ENCODE data around the gene THBD.

Gene THBD

DNA sequence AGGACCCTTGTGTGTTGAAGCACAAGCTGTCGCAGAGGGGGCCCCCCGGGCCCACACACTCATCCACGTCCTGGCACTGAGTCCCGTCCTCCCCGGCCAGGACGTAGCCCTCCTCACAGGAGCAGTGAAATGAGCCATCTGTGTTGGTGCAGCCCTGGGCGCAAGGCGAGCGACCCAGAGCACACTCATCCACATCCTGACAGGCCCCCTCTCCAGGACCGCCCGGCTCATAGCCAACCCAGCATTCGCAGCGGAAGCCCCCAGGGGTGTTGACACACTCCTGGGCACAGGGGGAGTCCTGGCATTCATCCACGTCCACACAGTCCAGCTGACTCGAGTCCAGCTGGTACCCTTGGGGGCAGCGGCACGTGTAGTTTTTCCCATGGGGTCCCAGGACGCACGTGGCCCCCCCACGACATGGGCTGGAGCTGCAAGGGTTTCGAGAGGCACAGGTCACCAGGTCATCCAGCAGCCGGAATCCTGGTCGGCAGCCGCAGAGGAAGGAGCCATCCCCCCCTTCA lies 35.4 kb upstream of the THBD start:
- DNase-seq (ENCODE audit: low spot score), result no peak

DNA sequence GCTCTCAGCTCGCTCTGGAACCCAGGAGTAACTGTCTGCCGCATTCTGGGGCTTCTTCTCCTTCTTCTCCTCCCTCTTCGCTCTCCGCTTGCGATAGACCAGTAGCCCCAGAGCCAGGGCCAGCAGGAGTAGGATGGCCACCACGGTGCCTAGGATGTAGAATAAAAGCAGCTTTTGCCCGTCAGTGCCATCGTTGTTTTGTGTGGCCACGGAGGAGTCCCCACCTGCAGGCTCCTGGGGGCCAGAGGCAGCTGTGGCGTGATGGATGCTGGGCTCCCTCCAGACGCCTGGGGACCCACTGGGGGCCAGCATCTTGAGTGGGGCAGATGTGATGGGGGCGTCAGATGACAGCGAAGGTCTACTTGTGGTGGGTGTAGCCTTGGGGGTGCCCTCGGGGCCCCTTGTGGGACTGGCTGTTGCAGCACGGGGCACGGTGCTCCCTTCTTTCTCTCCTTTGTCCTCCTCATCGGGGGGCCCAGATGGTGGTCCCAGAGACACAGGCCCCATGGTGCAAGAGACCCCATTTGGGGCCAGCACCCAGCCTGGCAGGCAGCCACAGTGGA lies 34.9 kb upstream of the THBD start:
- DNase-seq (ENCODE audit: low spot score), result no peak

DNA sequence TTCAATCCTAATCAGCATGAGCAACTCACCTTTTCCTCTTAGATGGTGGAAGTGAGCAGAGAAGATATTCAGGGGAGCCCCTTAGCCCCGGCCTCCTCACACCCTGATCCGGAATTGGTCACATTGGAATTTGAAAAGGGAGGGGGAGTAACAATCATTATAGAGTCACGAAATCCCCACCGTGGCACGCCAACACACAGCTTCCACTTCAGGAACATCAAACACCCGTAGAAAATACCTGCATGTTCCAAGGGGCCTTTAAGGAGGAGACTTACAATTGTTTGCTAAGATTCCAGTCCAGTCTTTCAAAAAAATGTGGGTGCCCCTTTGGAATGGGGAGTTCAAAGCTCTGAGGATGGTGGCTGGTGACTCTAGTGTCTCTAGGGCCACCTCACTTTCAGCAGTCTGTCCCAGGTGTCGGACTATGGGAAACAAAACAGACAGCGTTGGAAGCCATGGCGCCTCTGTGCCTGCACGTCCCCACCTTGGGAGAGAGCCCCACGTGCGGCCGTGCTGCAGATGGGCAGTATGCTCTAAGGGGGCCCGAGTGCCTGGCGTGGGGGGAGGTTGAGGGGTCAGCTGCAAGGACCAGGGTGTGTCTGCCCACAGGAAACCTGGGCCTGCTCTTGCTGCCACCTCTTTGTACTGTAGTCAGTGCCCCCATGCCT lies 34.2 kb upstream of the THBD start:
- DNase-seq (ENCODE audit: low spot score), result no peak

DNA sequence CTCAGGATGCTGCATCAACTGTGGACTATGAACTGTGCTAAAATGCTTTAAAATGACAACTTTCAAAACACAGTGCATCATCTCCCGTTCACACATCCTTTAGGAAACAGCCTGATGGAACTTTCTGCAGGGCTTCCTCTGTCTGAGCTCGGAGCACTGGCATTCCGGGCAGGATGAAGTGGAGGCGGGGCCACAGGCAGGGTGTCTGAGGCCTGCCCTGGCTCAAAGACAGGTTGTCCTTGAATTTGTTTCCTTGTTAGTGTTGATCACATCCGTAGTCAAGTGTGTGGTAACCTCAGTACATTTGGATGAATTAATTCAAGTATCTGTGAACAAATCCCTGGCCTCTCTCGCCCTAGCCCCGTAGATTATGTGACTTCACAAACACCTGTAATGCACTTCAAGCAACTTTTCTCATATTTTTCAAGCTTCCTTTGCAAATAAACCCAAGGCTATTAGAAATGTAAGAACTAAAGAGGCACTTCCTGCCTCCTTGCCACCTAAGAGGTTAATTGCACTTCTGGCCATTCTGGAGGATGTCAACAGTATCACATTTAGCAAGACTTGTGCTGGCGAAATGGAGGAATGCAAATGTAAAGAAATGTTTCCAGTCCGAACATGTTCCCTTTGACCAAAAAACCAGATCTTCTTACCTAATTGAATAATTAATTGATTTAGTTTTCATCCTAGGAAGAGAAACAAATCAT lies 33.5 kb upstream of the THBD start:
- DNase-seq (ENCODE audit: low spot score), result no peak

GRCh38 chr20:23081263-23081819 lies 31.9 kb upstream of the THBD start:
- DNase-seq (ENCODE audit: low spot score), result no peak

DNA sequence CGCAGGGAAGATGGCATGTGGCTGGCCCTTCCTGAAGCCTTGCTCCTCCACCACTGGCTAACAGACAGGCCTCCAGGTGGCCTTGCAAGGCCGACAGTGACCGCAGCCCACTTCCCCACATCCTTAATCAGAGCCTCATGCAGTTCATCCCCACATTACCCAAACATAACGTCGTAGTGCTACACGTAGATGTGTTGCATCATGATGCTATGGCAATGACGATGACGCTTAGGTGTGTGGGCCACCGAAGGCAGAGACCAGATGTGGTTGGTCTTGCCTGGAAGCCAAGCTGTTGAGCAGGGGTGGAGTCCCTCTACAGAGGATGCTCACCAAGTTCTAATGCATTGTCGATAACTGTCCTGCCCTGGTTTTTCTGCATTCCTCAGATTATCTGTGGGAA lies 31.0 kb upstream of the THBD start:
- DNase-seq (ENCODE audit: low spot score), result no peak

- DNase-seq (ENCODE audit: low spot score), result no peak
Measured at GRCh38 chr20:23079926-23080325, 30.5 kb upstream of the THBD start.

GRCh38 chr20:23079016-23079351 lies 29.5 kb upstream of the THBD start:
- DNase-seq (ENCODE audit: low spot score), result no peak

DNA sequence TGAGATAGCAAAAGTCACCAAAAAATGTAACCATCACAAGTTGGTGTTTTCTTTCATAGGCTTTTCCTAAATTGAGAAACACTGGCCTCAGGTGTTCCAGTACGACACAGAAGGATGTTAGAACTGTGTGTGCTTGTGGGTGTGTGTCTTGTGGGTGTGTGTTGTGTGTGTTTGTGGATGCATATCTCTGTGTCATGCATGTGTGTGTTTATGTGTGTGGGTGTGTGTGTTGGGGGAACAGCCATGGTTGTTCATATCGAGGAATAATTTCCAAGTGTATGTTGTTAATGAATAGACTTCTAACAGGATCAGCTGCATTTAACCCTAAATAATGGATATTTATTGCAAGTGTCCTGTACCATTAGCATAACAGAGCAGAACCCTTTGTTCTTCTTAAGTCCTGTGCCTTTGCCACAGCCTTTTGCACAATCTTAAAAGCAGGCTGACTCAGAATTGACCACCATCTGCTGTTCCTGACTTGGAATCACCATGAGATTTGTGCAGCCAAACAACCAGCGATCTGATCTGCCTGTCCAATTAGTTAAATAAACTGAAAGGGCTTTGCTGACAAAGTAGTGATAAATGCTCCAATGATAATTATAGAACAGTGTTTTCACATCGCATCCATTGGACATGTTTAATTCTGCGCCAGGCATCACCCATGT lies 29.0 kb upstream of the THBD start:
- no peak for DNase-seq (ENCODE audit: low spot score)

DNA sequence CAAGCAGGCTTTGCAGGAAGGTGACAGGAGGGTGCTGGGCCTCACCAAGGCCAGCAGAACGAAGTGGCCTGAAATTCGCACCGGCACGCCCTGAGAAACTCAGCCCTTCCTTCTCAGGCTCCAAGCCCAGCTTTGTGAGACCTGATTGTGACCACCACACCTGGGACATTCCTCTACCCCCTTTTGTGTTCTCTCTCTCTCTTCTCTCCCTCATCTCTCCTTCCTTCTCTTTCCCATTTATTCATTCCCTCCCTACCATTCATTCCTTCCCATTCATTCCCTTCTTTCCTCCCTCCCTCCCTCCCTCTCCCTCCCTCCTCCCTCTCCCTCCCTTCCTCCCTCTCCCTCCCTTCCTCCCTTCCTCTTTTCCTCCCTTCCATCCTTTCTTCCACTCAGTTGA lies 27.8 kb upstream of the THBD start:
- no peak for DNase-seq (ENCODE audit: low spot score)

- DNase-seq (ENCODE audit: low spot score), result no peak
Measured at GRCh38 chr20:23074052-23074451, 24.6 kb upstream of the THBD start.

DNA sequence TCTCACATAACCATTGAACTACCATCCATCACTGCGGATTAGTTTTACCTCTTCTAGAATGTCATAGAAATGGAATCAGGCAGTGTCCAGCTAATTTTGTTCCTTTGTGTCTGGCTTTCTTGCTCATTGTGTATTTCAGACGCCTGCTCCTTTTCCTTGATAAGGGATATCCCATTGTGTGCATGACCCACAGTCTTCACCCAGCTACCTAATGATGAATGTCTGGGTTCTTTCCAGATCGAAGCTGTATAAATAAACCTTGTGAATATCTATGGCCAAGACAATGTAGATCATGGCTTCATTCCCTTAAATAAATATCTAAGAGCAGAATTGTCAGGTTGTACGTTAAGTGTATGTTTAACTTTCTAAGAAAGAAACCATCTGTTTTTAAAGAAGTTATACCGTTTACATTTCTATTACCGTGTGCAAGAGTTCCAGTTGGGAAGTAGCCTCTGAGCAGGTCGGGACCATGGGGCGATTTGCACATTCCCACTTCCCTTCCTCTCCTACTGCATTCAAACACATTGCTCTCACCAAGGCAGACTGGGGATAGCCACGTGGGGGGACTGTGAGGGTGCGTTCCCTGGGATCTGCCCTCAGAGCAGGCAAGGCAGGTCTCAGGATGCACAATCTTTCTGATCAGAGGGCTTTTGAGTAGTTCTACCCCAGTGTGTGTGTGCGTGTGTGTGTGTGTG lies 23.6 kb upstream of the THBD start:
- no peak for DNase-seq (ENCODE audit: low spot score)

DNA sequence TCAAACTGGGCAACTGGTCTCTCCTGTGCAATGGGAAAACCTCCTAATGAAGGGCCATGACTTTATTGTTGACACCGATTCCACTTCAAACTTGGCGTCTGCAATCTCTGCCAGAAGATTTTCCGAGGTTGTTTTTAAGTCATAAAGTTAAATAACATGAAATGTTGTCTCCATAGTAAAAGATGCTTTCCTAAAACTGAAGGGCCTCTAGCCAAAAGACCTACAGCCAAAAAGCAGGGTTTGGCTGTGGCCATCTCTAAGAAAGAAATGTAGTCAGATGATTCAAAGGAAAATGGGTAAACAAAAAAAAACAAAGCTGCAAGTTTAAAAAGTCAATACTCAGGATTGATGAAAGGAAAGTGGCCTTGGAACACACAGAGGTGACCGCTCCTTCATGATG lies 22.5 kb upstream of the THBD start:
- no peak for DNase-seq (ENCODE audit: low spot score)

DNA sequence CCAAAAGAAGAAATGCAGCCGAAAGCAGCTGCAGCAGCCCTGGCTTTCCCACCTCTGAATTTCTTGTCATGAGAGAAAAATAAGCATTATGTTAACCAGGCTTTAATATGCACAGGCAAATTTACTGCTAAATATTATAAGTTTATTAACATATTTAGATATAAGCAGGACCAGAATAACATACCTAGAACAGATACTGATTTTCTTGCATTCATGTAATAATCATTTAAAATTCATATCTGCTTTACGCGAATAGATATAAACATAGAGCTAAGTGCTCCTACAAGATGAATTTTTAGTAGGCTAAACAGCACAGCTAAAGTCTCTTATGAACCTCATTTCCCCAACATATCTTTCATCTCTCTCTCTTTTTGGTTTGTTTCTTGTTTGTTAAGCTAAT lies 21.9 kb upstream of the THBD start:
- DNase-seq (ENCODE audit: low spot score), result no peak

- no peak for DNase-seq (ENCODE audit: low spot score)
Measured at GRCh38 chr20:23069108-23069507, 19.6 kb upstream of the THBD start.

DNA sequence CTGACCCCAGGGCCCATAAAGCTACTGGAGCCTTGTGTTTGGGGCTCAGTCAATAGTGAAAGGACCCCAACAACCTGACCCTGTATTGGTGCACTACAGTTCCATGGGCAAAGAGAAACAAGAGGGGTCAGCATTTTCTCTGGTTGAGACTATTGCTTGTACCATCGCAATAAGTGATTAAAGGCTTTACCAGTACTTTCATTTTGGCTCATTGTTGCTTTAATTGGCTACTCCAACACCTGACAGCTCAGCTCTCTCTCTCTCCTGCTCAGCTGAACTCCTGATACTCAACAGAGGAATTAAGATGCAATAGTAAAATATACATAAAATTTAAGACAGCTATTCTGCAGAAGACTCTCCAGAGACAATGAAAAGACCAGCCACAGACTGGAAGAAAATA lies 18.8 kb upstream of the THBD start:
- DNase-seq (ENCODE audit: low spot score), result no peak

DNA sequence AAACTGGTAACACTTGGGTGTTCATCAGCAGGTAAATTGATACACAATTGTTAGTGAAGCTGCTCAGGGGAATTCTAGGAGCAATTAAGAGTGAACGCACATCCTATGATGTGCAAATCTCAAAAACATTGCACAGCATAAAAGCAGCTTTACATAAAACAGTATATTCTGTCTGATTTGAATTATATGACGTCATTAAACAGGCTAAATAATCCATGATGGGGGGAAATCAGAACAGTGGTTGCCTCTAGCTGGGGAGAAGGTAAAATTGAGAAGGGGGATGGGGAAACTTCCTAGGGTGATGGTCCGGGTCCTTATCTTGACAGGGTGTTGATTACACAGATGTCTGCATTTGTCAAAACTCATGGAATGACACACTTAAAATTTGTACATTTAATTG lies 17.3 kb upstream of the THBD start:
- no peak for DNase-seq (ENCODE audit: low spot score)

DNA sequence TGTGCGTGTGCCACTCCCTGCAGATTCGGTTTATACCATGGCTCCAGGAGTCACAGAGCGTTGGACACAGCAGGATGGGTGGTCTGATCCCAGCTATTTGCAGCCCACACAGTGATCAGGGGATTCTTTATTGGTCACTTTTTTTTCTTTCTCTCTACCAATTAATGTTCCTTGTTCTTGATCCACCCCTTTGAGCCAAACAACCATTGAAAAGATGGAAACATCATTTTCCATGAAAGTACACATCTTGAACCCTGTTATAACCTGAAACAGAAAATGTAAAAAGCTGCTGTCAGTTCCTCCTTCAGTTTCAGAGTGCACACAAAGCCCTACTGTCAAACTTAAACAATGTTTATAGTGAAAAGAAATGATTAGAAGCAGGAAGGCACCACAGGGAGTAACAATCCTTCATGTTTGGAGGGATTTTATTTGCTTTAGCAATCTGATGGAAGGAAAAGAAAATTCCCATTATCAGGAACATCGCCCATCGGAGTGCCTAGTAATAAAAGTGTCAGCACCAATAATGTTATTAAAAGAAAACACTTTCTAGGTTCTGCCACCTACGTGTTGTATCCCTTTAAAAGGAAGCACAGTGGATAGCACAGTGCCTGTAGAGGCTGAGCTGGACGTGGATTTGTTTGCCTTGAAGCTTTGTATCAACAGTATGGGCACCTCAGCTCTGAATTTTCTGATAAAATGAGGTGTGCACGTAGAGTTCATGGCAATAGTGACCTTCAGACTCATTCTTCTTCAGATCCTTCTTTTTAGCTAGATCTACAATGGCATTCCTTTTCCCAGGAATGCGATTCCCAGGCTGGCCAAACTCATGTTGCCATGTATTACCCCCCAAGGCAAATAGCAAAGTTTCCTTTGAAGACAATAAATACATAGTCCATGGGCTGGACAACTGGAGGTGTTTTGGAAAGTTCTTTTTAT lies 16.1 kb upstream of the THBD start:
- DNase-seq (ENCODE audit: low spot score), result no peak

- no peak for DNase-seq (ENCODE audit: low spot score)
Measured at GRCh38 chr20:23063581-23063980, 14.1 kb upstream of the THBD start.

DNA sequence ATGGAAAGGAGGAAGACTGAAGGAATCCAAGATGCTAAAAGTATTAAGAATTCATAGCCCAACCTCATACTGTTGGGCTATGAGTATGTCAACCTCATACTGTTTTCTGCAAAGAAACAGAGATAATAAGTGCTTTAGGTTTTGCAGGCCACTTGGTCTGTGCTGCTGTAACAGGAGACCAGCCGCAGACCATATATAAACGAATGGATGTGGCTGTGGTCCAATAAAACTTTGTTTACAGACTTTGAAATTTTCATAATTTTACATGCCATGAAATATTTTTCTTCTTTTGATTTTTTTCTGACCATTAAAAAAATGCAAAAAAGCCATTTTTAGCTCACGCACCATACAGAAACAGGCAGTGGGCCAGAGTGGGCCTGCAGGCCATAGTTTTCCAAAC lies 13.7 kb upstream of the THBD start:
- DNase-seq (ENCODE audit: low spot score), result no peak

DNA sequence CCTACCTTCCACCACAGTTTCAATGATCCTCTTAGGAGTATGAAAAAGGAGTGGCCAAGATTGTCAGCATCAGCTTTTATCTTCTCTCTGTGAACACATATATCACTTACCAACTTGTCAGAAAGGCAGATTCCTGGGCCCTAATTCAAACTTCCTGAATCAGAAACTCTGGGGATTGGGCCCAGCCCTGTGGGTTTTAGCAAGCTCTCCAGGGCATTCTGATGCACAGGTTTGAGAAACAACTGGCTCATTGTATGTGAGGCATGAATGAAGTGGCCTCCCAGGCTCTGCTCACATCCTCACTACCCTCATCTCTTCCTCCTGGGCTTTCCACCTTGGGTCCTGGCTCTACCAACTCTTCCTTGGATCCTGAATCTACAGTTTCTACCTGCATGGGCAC lies 13.2 kb upstream of the THBD start:
- DNase-seq (ENCODE audit: low spot score), result no peak
